ENCODE data around the gene ATF6.

The ATF6 gene

GRCh38 chr1:162006081-162006480, 240.0 kb downstream of the ATF6 start:
- DNase-seq: no peak

- no peak for DNase-seq
Observed at GRCh38 chr1:162007466-162007865, 241.3 kb downstream of the ATF6 start.

- DNase-seq: no peak
Observed at GRCh38 chr1:162008799-162009198, 242.7 kb downstream of the ATF6 start.

GRCh38 chr1:162009501-162010174, 243.5 kb downstream of the ATF6 start:
- DNase-seq: no peak

GRCh38 chr1:162010175-162010506, 244.0 kb downstream of the ATF6 start:
- no peak for DNase-seq

- DNase-seq: no peak
Observed at GRCh38 chr1:162011337-162012012, 245.4 kb downstream of the ATF6 start.

- DNase-seq: no peak
Observed at GRCh38 chr1:162013289-162013688, 247.2 kb downstream of the ATF6 start.
